OCI-LY1 (cell line): ENCODE results near the gene SLC25A42.

Experiments used
- EZH2 ChIP-seq: fragments of 200-600 bp; sonication (generic), shearing (Covaris generic); IDR thresholded peaks from 2 replicates; pipeline ENCODE4 v1.8.0; 2017; ENCODE audit warnings: borderline replicate concordance, mixed run types, mild to moderate bottlenecking, antibody characterized with exemption, low read length, moderate library complexity, mixed read lengths
- TF ChIP-seq, protein P1 (sequence below): fragments of 200-600 bp; sonication (generic), shearing (Covaris generic); IDR thresholded peaks from 2 replicates; pipeline ENCODE4 v1.5.1; 2017; ENCODE audit warnings: mild to moderate bottlenecking, antibody characterized with exemption, low read length, moderate library complexity, mixed read lengths

- TF ChIP-seq, protein P1, sequence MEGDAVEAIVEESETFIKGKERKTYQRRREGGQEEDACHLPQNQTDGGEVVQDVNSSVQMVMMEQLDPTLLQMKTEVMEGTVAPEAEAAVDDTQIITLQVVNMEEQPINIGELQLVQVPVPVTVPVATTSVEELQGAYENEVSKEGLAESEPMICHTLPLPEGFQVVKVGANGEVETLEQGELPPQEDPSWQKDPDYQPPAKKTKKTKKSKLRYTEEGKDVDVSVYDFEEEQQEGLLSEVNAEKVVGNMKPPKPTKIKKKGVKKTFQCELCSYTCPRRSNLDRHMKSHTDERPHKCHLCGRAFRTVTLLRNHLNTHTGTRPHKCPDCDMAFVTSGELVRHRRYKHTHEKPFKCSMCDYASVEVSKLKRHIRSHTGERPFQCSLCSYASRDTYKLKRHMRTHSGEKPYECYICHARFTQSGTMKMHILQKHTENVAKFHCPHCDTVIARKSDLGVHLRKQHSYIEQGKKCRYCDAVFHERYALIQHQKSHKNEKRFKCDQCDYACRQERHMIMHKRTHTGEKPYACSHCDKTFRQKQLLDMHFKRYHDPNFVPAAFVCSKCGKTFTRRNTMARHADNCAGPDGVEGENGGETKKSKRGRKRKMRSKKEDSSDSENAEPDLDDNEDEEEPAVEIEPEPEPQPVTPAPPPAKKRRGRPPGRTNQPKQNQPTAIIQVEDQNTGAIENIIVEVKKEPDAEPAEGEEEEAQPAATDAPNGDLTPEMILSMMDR, result no peak
- no peak for TF ChIP-seq EZH2
These were observed 7.0 kb upstream of the SLC25A42 start for GRCh38 chr19:19056636-19057275.
